ENCODE data around the gene TM9SF3.
A peak's percentile ranks its signal among the peaks of the same experiment; 100 is the strongest.

The TM9SF3 gene

GRCh38 chr10:96588060-96588554, 1.3 kb upstream of the TM9SF3 start:
- Histone ChIP-seq H3K27me3 (peaks cover 23% of the 10 kb centered on the region), H3K36me3 (peaks cover 9% of the 10 kb centered on the region), H3K4me1 (ENCODE audit: control insufficient read depth in 1 of 2, insufficient read depth in 1 of 2, low read depth in 1 of 2, low read length in 1 of 2) (peaks cover 31 to 41% of the 10 kb centered on the region in 2 experiments), H3K4me3 (ENCODE audit: low read depth in 1 of 2, low read length in 1 of 2) (peak overlapping the region in 1 of 2 experiments; percentile 79), H3K9me3 (no peaks in the 10 kb centered on the region), H3K27ac (peak overlapping the region; percentile 94)
- no peak for TF ChIP-seq CTCF (IDR thresholded peaks at IDR 0.05)

- Histone ChIP-seq H3K4me1 (ENCODE audit: control insufficient read depth in 1 of 2, insufficient read depth in 1 of 2, low read depth in 1 of 2, low read length in 1 of 2) (peaks cover 31 to 41% of the 10 kb centered on the region in 2 experiments), H3K27ac (peak overlapping the region; percentile 94), H3K4me3 (ENCODE audit: low read depth in 1 of 2, low read length in 1 of 2) (peak overlapping the region; percentile 66 to 79), H3K27me3 (peaks cover 23% of the 10 kb centered on the region), H3K36me3 (peaks cover 3% of the 10 kb centered on the region), H3K9me3 (no peaks in the 10 kb centered on the region)
- no peak for TF ChIP-seq CTCF (IDR thresholded peaks at IDR 0.05)
Observed at GRCh38 chr10:96587264-96588059, 650 bp upstream of the TM9SF3 start.

- Histone ChIP-seq H3K27me3 (peaks cover 23% of the 10 kb centered on the region), H3K4me1 (ENCODE audit: control insufficient read depth in 1 of 2, insufficient read depth in 1 of 2, low read depth in 1 of 2, low read length in 1 of 2) (peaks cover 31 to 41% of the 10 kb centered on the region in 2 experiments), H3K9me3 (no peaks in the 10 kb centered on the region), H3K27ac (peak overlapping the region; percentile 94), H3K36me3 (no peaks in the 10 kb centered on the region), H3K4me3 (ENCODE audit: low read depth in 1 of 2, low read length in 1 of 2) (peak overlapping the region; percentile 66 to 79)
- no peak for TF ChIP-seq CTCF (IDR thresholded peaks at IDR 0.05)
Observed at GRCh38 chr10:96585736-96586418, 935 bp downstream of the TM9SF3 start.

- H3K4me3 ChIP-seq (ENCODE audit: low read depth in 1 of 2, low read length in 1 of 2): no peak overlapping the region
Observed at GRCh38 chr10:96584474-96584873, 2.3 kb downstream of the TM9SF3 start.

GRCh38 chr10:96584035-96584434, 2.8 kb downstream of the TM9SF3 start:
- Histone ChIP-seq H3K4me1 (ENCODE audit: control insufficient read depth in 1 of 2, insufficient read depth in 1 of 2, low read depth in 1 of 2, low read length in 1 of 2) (peaks cover 31 to 41% of the 10 kb centered on the region in 2 experiments), H3K9me3 (no peaks in the 10 kb centered on the region), H3K27ac (no peak overlapping the region), H3K4me3 (ENCODE audit: low read depth in 1 of 2, low read length in 1 of 2) (no peak overlapping the region), H3K36me3 (no peaks in the 10 kb centered on the region), H3K27me3 (peaks cover 14% of the 10 kb centered on the region)
- TF ChIP-seq CTCF (IDR thresholded peaks at IDR 0.05): no peak

More at GRCh38 chr10:96584474-96584873, 2.3 kb downstream of the TM9SF3 start:
- TF ChIP-seq CTCF (IDR thresholded peaks at IDR 0.05): no peak
- Histone ChIP-seq H3K27me3 (peaks cover 19% of the 10 kb centered on the region), H3K27ac (no peak overlapping the region), H3K4me1 (ENCODE audit: control insufficient read depth in 1 of 2, insufficient read depth in 1 of 2, low read depth in 1 of 2, low read length in 1 of 2) (peaks cover 31 to 41% of the 10 kb centered on the region in 2 experiments), H3K9me3 (no peaks in the 10 kb centered on the region), H3K36me3 (no peaks in the 10 kb centered on the region)
